ENCODE measurements around the gene KCNQ5.

Gene KCNQ5

DNA sequence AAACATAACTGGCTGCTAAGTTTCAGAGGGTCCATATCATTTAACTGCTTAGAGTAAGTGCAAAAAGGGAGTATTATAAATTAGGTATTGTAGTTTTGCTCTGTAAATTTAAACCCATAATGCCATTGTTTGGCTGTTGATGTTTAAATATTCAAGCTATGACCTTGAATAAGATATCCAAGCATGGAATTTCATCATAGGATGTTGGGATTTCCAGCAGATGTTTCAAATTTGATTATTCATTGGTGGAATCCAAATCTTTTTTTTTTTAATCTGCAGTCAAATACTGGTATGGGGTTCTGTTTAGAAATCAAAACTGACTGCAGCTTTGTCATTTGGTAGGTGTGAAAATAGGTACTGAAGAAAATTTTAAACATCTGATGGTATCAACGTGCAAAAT lies 442.4 kb downstream of the KCNQ5 start:
- TF ChIP-seq CTCF (IDR thresholded peaks at IDR 0.05; ENCODE audit: low read depth, low read length): no peak
- H3K4me3 ChIP-seq (ENCODE audit: low read depth, low read length): no peak overlapping the region

DNA sequence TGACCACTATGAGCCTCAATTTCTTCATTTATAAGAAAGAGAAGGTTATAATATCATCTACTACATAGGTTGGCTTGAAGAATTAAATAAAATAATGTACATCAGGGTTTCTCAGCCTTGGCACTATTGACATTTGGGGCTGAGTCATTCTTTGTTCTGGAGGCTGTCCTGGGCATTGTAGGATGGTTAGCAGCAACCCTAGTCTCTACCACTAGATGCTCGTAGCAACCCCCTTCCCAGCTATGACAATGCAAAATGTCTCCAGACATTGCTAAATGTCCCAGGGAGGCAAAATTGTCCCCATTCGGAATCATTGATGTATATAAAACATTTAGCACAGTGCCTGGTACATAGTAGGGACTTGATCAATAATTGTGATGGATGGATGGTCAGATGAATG lies 451.4 kb downstream of the KCNQ5 start:
- no peak for TF ChIP-seq CTCF (IDR thresholded peaks at IDR 0.05; ENCODE audit: low read depth, low read length)
- H3K4me3 ChIP-seq (ENCODE audit: low read depth, low read length): no peak overlapping the region

DNA sequence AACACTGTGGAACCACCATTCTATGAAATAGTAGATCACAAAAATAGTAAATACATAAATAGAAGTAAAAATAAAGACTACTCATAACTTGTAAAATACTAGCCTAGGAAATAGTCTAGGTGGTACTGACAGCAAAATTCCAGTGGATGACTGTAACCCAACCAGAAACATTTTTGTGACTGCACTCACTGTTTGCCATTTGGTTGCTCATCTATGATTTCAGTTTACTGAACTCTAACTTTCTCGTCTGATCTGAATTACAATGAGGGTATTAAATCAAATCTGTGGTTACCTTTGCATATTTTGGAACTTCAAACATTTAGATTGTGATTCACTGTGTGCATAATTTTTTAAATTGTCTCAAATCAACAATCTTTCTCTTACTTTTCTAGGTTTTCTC lies 452.3 kb downstream of the KCNQ5 start:
- no peak for TF ChIP-seq CTCF (IDR thresholded peaks at IDR 0.05; ENCODE audit: low read depth, low read length)
- no peak overlapping the region for H3K4me3 ChIP-seq (ENCODE audit: low read depth, low read length)

DNA sequence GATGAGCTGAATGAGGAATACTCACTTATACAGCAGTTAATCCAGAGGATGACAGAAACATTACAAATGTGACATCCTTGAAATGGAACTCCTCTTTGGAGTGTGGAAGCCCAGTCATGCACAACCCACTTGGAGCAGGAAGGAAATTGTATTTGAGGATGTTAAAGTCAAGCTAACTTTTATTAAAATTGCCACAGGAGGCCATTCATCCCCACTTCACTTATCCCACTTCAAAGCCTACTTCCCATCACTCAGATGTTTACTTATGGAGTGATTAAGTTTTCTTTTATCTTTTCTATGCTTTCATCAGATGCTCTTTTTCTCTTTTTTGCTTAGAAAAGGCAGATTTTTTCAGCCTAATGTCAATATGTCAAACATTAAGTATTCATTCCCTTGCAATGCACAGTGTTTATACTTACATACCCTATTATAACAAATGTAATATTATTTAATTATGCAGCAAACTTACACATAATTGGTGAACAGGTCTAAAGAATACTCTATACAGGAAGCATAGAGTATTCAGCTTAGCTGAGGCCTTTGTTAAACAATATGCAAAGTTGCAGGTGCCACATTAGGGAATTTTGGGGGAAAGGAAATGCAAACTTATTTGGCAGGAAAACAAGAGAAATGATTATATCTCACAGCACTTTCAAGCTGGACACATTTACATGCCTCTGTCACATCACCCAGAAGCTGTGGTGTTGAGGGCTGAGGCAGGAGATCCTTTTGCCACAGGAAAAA lies 454.5 kb downstream of the KCNQ5 start:
- H3K4me3 ChIP-seq (ENCODE audit: low read depth, low read length): no peak overlapping the region
- no peak for TF ChIP-seq CTCF (IDR thresholded peaks at IDR 0.05; ENCODE audit: low read depth, low read length)

- no peak for TF ChIP-seq CTCF (IDR thresholded peaks at IDR 0.05; ENCODE audit: low read depth, low read length)
- no peak overlapping the region for H3K4me3 ChIP-seq (ENCODE audit: low read depth, low read length)
These were observed 456.5 kb downstream of the KCNQ5 start for GRCh38 chr6:73078333-73078862.

GRCh38 chr6:73078908-73079610 lies 457.2 kb downstream of the KCNQ5 start:
- no peak overlapping the region for H3K4me3 ChIP-seq (ENCODE audit: low read depth, low read length)
- TF ChIP-seq CTCF (IDR thresholded peaks at IDR 0.05; ENCODE audit: low read depth, low read length): no peak

GRCh38 chr6:73079611-73079955 lies 457.7 kb downstream of the KCNQ5 start:
- no peak for TF ChIP-seq CTCF (IDR thresholded peaks at IDR 0.05; ENCODE audit: low read depth, low read length)
- H3K4me3 ChIP-seq (ENCODE audit: low read depth, low read length): peak overlapping the region; percentile 9; the same call in 1 of the 2 replicates
